LNCAP (cell line): ENCODE results near the gene DCTN1.

Experiments used
- TF ChIP-seq, protein P1 (sequence below): fragments of 450-650 bp; IDR thresholded peaks from 2 replicates; pipeline ENCODE4 v1.5.1; 2017; ENCODE audit warnings: mild to moderate bottlenecking

Gene DCTN1

DNA sequence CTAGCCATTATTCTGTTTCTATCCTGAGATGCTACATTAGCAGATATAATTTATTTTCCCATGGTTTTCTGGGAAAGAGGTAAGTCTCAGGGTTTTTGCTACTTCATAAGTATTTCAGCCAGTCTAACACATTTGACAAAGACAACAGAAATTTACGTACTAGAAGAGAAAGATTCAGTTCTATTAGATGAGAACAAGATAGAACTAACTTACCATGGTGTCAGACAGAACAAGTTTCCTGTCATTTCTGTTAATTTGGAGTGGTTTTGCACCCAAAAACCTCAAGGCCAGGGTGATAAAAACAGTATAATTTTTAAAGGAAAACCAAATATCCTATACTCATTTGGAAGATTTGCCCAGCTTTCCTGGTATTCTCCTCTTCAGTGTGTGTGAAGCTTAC lies 52.5 kb downstream of the DCTN1 start:
- TF ChIP-seq, protein P1, sequence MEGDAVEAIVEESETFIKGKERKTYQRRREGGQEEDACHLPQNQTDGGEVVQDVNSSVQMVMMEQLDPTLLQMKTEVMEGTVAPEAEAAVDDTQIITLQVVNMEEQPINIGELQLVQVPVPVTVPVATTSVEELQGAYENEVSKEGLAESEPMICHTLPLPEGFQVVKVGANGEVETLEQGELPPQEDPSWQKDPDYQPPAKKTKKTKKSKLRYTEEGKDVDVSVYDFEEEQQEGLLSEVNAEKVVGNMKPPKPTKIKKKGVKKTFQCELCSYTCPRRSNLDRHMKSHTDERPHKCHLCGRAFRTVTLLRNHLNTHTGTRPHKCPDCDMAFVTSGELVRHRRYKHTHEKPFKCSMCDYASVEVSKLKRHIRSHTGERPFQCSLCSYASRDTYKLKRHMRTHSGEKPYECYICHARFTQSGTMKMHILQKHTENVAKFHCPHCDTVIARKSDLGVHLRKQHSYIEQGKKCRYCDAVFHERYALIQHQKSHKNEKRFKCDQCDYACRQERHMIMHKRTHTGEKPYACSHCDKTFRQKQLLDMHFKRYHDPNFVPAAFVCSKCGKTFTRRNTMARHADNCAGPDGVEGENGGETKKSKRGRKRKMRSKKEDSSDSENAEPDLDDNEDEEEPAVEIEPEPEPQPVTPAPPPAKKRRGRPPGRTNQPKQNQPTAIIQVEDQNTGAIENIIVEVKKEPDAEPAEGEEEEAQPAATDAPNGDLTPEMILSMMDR: no peak

DNA sequence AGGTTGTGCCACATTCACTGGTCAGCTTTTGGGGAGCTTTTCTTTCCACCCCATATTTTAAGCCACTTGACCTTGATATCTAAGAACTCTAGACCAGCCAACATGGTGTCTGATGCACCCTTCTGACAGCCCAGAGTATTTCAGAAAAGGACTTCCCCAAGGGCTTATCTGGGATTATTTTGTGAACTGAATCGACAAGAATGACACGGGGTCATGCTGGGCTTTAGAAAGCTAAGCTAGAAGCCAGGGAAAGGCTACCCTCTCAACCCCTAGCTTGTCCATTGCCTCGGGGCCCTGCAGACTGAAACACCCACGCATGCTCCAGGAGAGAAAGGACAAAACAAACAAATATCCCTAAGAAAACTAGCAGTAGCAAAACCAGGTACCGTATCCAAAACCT lies 52.9 kb downstream of the DCTN1 start:
- TF ChIP-seq, protein P1: no peak

DNA sequence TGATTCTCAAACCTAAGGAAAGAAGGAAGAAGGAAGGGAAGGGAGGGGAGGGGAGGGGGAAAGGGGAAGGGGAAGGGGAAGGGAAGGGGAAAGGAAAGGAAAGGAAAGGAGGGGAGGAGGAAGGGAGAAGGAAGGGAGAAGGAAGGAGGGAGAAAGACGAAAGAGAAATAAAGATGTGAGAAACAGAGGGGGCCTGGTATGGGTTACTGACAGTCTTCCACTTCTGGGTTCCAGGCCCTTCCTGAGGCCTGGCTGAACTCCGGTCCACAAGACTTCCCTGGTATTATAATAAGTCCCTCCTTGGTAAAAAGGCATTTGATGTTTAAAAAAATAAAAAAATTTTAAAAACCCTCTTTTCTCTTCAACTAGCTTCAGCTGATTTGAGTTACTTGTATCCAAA lies 54.3 kb downstream of the DCTN1 start:
- TF ChIP-seq, protein P1: no peak

DNA sequence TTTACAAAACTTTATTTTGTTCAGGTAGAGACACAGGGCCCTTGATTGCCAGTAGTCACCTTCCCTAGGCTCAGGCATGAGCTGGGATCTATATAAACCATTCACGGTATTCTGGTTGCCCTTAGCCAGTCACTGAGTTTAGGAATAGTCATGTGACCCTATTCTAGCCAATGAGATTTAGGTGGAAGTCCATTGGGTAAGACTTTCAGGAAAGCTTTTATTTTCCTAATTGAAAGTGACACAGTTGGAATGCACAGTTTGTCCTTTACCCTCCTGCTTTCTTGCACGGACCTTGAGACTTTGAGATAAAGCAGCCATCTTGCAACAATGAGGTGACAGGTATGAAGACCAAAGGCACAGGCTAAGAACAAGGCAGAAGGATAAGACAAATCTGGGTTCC lies 58.4 kb downstream of the DCTN1 start:
- TF ChIP-seq, protein P1: no peak

DNA sequence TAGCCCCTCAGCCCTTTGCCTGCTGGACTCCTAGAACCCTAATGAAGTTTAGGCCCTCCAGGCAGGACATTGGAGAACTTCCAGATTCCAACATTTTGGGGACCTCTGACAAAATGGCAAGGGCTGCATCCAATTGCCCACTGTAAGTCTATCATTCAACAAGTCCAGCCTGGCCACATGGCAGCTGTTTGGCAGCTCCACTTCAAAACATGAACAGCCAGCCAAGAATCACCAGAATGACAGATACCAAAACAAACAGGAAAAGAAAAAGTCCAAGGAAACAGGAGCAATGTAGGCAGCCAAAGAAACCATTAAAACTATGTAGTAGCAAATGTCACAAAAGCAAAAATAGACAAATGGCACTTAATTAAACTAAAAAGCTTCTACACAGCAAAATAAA lies 62.4 kb downstream of the DCTN1 start:
- TF ChIP-seq, protein P1: no peak

DNA sequence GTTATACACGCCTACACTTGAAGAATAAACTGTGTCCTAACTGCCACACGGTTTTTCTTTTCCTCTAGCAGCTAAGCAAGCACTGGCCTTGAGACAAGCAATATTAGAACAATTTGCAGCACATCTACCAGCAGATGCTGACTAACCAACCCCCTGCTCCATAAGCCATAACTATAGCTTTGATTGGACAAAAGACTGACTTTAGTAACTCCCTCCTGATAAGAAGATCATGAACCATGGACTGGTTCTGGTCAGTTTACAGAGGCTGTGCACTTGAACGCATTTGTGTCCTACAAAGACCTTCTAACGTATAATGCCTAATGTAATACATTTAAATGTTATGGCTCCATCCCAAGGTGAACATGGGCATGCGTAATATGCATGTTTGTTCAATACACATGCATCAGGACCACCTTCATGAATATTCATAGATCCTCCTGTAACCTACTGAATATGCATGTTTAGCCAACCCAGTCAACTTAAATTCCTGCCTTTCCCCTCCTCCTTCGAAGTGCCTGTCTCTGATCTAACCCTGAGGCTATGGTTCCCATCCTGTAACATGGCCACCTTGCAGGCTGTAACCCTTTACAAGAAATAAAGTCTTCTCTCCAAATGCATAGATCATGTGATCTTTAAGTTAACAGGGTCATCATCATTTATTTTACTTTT lies 63.4 kb downstream of the DCTN1 start:
- TF ChIP-seq, protein P1: no peak

DNA sequence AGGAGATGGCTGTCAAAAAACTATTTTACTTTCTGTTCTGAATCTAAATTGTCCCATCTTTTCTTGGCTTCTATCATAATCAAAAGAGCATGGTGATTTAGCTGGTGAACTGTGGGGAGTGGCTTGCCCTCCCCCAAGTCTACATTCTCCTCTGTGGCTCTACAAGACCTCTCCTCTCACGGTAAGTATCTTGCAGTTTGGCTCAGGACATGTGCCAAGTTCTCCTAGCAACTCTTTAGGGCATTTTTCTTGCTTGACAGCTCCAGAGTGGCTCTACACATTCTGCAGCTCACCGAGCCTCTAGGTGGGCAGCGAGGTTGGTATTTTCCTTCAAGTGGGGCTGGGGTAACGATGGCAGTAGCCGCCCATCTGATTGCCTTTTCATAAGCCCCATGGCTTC lies 66.0 kb downstream of the DCTN1 start:
- TF ChIP-seq, protein P1: no peak

DNA sequence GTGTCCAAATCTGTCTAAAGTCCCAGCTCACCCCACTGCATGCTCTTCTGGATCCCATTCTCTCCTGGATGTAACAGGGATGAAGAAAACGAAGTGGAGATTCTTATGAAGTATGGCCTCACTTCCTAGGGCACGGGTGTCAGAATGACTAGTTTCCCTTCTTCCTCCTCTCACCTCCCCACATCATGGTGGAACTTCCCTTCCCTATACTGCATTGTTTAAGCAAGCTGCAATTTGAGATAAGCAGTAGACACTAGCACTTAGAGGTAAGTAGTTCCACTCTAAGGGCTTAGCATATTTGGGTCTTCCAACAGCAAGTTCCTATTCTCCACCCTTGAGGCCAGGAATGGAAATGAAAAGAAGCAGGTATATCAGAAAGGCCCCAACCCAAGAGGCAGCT lies 66.6 kb downstream of the DCTN1 start:
- TF ChIP-seq, protein P1: no peak
